HG03095 (cell line): ENCODE measurements around the gene SLC4A4.

Source experiments
- ATAC-seq: cut with Tn5 transposase; IDR thresholded peaks from one replicate; pipeline ENCODE4 v1.9.1; 2021; ENCODE audit warnings: moderate library complexity; ENCODE audit not compliant: unreplicated experiment

Gene SLC4A4

DNA sequence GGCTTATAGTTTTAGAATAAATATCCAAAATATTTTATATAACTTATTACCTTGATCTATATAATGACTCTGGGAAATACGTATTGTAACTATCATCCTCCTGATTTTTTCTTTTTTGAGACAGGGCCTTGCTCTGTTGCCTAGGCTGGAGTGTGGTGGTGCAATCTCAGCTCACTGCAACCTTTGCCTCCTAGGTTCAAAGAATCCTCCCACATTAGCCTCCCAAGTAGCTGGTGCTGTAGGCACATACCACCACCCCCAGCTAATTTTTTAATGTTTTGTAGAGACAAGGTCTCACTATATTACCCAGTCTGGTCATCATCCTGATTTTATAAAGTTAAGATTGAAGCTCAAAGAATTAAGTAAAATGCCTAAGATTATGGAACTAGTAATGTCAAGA, 193.6 kb downstream of the SLC4A4 start:
- ATAC-seq: no peak

DNA sequence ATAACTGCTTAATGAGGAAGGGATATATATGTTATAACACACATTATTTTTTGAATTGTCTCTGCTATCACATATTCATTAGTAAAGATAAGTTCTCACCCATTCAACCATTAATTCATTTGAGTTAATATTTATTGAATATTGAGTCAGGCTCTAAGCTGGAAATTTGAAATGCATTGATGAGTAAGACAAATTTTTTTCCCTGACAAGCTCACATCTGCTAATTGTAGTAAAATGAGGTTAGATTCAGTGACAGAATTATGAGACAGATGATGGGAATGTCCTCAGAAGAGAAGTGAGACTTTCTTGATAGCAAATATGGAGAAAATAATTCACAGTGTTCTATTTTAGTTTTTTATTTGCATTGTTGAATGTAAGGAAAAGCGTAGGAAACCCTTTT, 194.3 kb downstream of the SLC4A4 start:
- no peak for ATAC-seq

DNA sequence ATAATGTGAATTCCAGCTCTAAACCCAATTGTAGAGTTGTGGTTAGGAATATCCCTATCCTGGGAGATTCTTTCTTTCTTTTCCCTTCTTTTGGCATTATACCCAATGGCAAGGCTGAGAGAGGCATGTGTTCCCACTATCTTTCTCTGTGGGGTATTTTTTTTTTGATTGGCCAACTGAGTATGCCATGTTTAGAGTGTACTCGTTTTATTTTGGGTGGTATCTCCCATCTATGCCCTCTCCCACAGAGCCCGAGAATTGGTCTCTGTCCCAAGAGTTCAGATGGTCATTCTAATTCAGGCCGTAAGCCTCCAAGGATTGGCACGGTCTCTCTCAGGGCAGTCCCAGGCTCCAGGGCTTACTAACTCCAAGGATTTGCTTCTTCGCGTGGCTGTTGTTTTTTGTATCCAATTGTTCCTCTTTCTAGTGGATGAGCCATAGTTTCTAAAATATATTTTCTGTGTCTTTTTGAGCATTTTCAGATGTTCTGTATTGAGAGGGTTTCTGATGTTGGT, 198.8 kb downstream of the SLC4A4 start:
- no peak for ATAC-seq

DNA sequence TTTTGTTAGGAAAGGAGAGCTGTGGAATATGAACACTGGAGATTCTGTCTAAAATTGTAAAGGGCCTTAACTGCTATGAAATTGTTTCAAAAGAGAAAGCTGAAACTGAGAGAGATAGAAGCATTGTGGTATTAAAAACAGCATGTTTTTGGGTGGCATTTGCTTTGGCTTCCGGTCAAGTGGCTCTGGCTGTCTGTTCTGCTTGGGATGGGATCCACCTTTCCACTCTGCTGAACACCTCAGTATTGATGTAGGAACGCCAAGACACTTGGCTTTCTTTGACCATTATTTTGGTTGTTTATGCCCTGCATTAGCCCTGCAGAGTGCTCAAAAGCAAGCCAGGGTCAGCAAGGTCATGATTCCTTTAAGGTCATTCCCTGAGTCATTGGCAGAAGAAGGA, 199.7 kb downstream of the SLC4A4 start:
- no peak for ATAC-seq

DNA sequence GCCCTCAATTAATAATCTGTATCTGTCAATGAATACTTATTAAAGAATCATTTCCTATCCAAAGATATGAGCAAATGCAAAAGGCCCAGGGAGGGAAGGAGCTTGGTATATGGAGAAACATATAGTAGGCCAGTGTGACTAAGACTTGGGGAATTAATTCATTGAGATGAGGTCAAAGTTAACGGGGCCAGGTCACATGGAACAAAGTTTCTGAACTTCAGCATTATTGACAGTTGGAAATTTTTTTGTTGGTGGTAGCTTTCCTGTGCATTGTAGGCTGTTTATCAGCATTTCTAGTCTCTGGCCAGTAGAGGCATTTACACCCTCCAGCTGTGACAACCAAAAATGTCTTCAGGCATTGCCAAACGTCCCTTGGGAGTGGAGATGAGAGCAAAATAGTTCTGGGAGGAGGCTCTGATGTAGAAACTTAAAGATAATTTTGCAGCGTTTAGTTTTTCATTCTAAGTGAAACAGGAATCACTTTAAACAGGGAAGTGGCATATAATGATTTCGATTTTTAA, 202.0 kb downstream of the SLC4A4 start:
- no peak for ATAC-seq

DNA sequence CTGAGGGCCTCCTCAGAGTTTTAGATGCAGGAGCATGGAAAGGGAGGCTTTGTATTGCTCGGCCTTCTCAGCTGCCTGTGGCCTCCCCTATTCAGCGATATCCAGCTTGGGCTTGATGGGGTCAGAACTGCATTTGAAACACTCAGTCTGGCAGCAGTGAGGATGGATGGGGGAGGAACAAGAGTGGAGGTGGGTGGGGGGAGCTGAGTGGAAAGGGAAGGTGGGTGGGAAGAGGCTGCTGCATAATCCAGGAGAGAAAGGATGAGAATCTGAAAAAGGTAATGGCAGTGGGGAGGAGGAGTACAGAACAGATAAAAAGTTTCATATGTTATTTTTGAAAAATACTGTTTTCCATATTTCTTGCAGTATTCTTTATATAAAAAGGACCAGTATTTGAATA, 202.7 kb downstream of the SLC4A4 start:
- ATAC-seq: no peak

DNA sequence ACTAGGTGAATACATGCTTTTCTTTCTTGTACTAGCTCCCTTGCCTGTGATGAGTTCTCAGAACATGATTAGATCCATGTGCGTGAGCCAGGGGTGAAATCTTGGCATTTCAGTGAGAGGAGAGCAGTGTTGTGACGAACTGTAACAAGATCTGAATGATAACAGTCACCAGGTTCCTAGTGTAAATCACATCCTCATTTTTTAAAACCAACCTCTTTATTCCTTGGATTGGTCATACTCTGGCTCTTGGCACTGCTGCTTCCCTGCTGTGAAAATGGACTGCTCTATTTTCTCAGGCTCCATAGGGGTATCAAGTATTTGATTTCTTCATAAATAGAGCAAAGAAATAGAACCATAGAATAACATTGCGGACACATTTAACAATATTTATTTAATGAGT, 206.3 kb downstream of the SLC4A4 start:
- ATAC-seq: no peak

DNA sequence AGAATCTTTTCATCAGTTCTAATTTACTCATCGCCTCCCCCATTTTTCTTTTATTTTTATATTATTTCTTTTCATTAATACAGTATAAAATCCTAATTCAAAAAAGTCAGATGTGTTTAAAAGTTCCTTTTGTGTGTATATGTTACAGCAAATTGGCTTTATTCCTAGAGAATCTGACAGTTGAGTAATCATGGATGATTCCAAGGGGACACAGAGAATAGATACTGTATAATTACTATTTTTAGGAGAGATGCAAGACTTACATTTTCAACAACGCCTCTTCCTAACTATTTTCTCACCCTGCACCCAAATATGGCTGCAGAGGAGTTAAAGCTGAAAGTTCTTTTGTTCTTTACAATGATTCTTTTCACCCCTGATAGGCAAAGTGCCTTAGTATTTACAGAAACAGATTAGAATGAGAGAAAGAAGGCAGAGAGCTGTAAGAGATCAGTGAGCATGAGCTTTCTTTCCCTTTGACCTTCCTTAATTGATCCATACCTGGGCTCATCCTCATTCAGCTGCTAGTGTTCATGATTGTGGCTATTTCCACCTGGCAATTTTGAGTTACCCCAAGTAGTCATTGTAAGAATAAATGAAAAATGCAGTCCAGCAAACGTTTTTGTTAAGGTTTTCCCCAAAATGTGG, 210.8 kb downstream of the SLC4A4 start:
- ATAC-seq: no peak

DNA sequence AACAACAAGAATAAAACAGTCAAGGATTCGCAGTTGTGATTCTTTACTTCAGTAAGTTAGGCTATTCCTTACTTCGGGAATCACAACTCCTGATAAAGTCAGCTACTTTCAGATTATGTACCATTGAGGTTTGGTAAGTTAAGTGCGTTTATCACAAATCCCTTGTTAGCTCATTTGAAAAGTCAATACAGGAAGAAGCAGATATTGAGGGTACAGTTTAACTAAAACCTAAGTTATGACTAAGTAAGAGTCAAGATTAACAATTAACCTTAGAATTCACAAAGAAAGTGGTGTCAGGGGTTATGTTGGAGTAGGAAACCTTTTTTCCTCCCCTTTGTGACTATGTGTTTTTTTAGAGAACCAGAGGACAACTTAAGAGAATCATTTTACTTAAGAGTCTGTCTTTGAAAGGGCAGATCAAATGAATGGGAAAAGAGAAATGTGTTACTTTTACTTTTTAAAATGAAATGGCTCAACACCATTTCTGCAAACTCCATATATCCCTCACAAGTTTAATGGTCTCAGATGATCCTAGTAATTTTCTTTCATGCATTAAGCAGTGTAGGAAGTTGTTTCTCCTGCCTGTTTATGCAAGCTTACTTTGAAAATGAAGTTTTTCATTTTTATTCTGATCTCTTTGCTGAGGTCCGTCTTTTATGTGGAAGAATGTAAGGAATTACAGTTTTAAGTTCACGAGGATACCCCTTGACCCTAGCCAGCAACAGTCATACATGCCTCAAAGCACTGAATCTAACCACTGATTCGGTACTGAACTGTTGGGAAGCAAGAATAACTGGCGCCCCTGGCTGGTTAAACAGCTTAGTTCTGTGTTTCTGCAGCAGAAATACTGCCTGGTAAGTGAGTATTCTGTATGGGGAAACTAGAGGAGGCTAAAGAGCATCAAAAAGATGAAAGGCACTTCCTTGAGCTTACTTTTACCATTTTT, 211.7 kb downstream of the SLC4A4 start:
- no peak for ATAC-seq

DNA sequence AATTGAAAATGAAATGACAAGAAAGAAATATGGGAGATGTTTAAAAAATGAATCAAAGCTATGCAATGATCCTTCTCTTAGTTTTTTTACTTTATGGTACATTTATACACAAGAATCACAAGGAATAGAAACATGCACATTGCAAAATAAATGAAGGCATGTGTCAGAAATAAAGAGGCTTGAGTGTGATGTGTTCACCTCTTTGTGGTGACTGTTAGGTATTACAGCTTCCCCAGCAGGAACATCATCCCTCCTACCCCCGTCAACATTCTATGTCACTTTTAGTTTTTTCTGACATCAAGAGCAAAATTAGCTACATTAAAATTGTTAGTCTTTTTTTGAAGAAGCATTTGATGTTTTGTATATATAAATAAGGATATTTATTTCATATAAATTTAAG, 214.8 kb downstream of the SLC4A4 start:
- ATAC-seq: no peak

DNA sequence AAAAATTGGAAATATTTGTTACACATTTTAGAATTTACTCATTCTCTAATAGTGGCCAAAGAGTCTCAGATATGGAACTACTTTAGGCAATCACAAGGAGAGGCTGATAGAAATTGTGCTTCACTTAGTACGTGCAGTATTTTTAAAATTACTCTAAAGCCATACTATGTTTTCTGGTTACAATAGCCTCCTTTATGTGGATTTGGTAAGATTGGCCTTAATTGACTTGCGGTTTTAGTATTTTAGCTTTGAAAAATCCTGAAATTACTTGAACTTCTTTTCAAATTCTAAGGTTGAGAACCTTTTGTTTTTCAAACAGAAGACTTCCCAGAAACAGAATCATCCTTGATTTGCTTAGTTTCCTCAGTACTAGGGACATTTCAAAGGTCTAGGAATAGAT, 215.2 kb downstream of the SLC4A4 start:
- ATAC-seq: no peak

DNA sequence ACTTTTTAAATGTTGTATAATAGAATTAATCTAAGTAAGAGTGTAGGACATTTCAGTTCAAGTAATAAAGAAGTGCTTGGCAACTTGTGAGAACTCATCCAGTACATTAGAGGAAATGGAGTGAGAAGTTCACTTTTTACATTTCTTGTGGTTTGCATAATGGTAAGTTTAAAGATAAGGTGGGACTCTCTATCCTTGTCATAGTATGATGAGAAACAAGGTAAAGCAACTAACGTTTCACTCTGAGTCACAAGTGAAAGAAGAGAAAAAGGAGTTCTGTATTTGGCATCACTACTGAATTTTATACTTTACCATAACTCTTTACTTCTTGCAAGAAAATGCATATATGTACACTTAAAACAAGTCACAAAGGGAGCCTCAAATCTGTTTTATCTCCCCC, 219.4 kb downstream of the SLC4A4 start:
- ATAC-seq: peak; percentile 89

DNA sequence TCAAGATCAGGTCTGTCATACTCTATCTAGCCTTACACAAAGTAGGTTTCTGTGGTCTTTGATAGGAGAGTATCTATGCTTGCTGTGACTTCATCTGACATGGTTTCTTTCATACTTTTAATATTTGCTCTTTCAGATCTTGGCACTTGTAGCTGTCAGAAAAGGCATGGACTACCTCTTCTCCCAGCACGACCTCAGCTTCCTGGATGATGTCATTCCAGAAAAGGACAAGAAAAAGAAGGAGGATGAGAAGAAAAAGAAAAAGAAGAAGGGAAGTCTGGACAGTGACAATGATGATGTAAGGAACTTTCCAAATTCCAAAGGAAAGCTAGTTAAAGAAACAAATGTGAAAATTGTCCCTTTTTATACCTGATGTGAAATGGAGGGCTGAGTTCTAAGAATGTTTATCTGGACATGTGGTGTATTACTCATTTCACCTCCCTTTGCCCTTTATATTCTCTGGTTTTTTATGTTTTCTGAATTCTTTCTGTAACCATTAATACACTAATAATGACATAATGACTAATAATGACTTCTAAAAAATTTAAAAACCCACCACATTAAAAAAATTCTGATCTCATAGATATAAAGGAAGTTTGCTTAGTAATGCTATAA, 221.2 kb downstream of the SLC4A4 start:
- no peak for ATAC-seq

DNA sequence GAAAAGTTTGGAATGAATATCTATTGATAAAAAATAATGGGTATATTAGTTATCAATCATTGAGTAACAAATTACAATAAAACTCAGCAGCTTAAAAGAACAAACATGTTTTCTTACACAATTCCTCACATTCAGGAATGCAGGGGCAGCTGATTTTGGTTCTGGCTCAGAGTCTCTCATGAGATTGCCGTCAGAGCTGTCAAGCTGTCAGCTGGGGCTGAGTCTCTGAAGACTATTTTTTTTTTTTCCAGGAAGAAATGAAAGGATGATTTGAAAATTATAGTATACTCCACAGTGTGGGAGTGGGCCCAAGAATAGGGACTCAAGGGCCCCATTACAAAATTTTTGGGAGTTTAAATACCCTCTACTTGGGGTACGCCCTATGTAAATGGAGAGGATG, 226.0 kb downstream of the SLC4A4 start:
- no peak for ATAC-seq

DNA sequence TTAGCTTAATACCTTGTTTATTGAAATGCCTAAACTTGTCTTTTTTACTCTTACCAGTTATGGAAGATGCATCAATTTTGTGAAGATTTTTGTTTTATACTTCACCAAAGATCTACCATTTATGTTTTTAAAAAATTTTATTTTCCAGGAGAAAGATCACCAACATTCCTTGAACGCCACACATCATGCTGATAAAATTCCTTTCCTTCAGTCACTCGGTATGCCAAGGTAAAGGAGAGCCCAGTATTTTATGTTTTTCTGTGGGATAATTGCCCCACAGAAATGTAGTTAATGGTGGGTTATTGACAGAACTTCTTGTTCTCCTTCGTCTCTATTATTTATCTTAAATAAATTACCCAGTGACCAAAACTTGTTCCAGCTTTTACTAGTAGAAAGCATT, 228.0 kb downstream of the SLC4A4 start:
- no peak for ATAC-seq

DNA sequence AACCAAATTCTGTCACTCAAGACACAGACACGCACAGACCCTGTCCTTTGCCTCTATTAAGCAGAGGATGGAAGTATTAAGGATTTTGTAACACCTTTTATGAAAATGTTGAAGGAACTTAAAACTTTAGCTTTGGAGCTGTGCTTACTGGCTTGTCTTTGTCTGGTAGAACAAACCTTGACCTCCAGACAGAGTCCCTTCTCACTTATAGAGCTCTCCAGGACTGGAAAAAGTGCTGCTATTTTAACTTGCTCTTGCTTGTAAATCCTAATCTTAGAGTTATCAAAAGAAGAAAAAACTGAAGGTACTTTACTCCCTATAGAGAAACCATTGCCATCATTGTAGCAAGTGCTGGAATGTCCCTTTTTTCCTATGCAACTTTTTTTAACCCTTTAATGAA, 229.3 kb downstream of the SLC4A4 start:
- no peak for ATAC-seq

DNA sequence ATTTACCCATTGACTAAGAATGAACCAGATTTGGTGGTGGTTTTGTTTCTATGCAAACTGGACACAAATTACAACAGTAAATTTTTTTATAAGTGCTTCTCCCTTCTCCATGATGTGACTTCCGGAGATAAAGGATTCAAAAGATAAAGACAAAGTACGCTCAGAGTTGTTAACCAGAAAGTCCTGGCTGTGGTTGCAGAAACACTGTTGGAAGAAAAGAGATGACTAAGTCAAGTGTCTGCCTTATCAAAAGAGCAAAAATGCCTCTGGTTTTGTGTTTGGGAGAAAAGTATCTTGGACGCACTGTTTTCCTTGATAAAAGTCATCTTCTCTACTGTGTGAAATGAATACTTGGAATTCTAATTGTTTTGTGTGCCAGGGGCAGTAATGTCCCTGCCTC, 231.7 kb downstream of the SLC4A4 start:
- no peak for ATAC-seq

DNA sequence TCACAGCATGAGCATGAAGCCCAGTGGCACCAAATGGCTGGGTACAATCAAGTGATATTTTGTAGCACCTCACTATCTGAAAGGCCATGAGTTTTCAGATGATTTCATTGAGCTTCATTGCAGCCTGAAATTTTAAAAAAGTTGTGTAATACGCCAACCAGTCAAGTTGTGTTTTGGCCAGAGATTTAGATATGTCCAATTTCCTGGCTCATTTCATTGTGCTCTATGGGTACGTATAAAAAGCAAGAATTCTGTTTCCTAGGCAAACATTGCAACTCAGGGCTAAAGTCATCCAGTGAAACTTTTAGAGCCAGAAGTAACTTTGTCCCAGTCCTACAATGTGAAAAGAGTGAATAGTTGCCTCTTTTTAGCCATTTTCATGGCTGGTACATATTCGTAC, 232.5 kb downstream of the SLC4A4 start:
- ATAC-seq: no peak

DNA sequence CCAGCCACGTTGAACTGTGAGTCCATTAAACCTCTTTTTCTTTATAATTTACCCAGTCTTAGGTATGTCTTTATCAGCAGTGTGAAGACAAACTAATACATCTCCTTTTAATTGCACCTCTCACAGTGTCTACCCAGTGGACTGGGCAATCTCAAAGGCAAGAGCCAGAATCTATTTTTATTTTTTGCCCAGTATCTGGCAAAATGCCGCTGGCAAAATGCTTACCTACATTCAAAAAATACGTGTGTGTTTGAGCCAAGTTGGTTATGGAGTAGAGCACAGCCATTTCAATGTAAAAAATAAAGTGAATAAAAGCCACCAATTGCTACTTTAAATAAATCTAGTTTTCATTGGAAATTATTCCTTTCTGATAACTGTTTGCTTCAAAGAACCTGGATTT, 245.2 kb downstream of the SLC4A4 start:
- no peak for ATAC-seq

DNA sequence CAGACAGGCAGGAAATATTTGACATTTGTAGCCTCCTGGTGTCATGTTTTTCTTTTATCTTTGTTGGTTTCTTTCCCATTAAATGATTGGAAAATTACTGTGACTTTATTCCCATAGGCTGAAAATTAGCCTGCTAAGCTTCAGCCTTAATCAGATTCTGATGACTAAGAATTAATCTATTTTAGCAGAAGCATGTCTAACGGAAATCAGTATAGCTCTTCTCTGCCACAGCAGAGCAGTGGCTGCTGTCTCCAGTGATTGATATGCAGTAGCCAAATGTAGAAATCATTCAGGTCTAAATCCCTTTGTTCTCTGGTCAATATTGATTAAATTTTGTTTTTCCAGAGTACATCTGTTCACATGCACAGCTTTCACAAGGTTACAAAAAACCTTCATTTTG, 245.8 kb downstream of the SLC4A4 start:
- no peak for ATAC-seq

DNA sequence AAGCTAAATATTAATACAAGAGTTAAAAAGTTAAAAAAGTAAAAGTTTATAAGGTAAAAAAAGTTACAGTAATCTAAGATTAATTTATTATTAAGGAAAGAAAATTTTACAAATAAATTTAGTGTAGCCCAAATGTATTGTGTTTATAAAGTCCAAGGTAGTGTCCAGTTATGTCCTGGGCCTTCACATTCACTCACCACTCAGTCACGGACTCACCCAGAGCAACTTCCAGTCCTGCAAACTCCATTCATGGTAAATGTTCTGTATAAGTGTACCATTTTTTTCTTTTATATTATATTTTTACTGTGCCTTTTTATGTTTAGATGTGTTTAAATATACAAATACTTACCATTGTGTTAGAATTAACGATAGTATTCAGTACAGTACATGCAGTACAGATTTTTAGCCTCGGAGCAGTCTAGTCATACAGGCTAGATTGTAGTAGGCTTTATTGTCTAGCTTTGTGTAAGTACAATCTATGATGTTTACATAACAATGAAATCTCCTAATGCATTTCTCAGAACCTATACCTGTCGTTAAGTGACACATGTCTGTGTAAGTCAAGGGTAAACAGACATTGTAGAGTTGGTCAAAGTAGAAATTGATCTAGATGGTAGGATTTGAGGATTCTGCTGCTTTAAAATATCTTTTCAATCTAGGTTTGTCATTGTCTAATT, 247.4 kb downstream of the SLC4A4 start:
- ATAC-seq: no peak
